BLaER1 treated with 17β-estradiol and CSF1 and Interleukin-3, amounts not matched to agents 10 nM and 100 nM (cell line): ENCODE data around the gene LCN12.
A peak's percentile ranks its signal among the peaks of the same experiment; 100 is the strongest.
"Not testable (repeated sequence)": the region's sequence is repeated elsewhere in the genome, so short reads cannot be mapped to it uniquely, and the experiment has no call there.

Experiments used
- H3K27ac ChIP-seq, 11 experiments: shearing (Covaris generic); formaldehyde crosslinking; 2 replicates each; pipeline ENCODE4 v1.8.1; 2022
- H3K27me3 ChIP-seq, 11 experiments: shearing (Covaris generic); formaldehyde crosslinking; 2 replicates each; pipeline ENCODE4 v1.8.1; 2022
- H3K36me3 ChIP-seq, 11 experiments: shearing (Covaris generic); formaldehyde crosslinking; 2 replicates each; pipeline ENCODE4 v1.8.1; 2022
- H3K4me1 ChIP-seq, 10 experiments: shearing (Covaris generic); formaldehyde crosslinking; 2 replicates each; pipeline ENCODE4 v1.8.1; 2022
- H3K4me2 ChIP-seq, 11 experiments: shearing (Covaris generic); formaldehyde crosslinking; 2 replicates each; pipeline ENCODE4 v1.8.1; 2022
- H3K4me3 ChIP-seq, 10 experiments: shearing (Covaris generic); formaldehyde crosslinking; 2 replicates each; pipeline ENCODE4 v1.8.1; 2022
- H3K9ac ChIP-seq, 11 experiments: shearing (Covaris generic); formaldehyde crosslinking; 2 replicates each; pipeline ENCODE4 v1.8.1; 2022
- H3K9me3 ChIP-seq, 11 experiments: shearing (Covaris generic); formaldehyde crosslinking; replicated peaks in 1 of 11; 2 replicates each; pipeline ENCODE4 v1.8.1; 2022
- H4K20me1 ChIP-seq, 11 experiments: shearing (Covaris generic); formaldehyde crosslinking; 2 replicates each; pipeline ENCODE4 v1.8.1; 2022
- Cebpa-rat ChIP-seq, 11 experiments: shearing (Covaris generic); IDR thresholded peaks; 2 replicates each; pipeline ENCODE4 v1.8.1; 2022

Gene LCN12

GRCh38 chr9:136997371-136997770 lies 45.3 kb downstream of the LCN12 start:
- Histone ChIP-seq H3K4me1 (peaks cover 68 to 96% (median 85%) of the 10 kb centered on the region in 10 experiments), H3K9ac (peak overlapping the region in 7 of 11 experiments; percentile 27 to 58 (median 51); a peak in 15 of 22 replicates), H3K4me2 (peak overlapping the region; percentile 81 to 93 (median 89)), H3K9me3 (no peaks in the 10 kb centered on the region), H3K27ac (peak overlapping the region in 8 of 11 experiments; percentile 38 to 89 (median 78); a peak in 14 of 22 replicates), H3K27me3 (no peaks in the 10 kb centered on the region; a peak in 1 of 22 replicates), H3K4me3 (no peak overlapping the region), H3K36me3 (peaks cover 0 to 19% (median 8%) of the 10 kb centered on the region in 11 experiments; a peak in 10 of 22 replicates), H4K20me1 (peaks cover 0 to 32% (median 11%) of the 10 kb centered on the region in 11 experiments; a peak in 14 of 22 replicates)
- no peak for TF ChIP-seq Cebpa-rat (IDR thresholded peaks at IDR 0.05)

GRCh38 chr9:136997830-136998234 lies 45.8 kb downstream of the LCN12 start:
- peaks cover 0 to 19% (median 8%) of the 10 kb centered on the region in 11 experiments; a peak in 10 of 22 replicates for H3K36me3 ChIP-seq
- peak overlapping the region in 9 of 11 experiments; percentile 10 to 89 (median 76); a peak in 16 of 22 replicates for H3K27ac ChIP-seq
- H3K4me3 ChIP-seq: no peak overlapping the region
- H4K20me1 ChIP-seq: peaks cover 0 to 29% (median 9%) of the 10 kb centered on the region in 11 experiments; a peak in 14 of 22 replicates
- H3K4me1 ChIP-seq: peaks cover 65 to 98% (median 82%) of the 10 kb centered on the region in 10 experiments
- peak overlapping the region in 8 of 11 experiments; percentile 3 to 58 (median 48); a peak in 15 of 22 replicates for H3K9ac ChIP-seq
- H3K27me3 ChIP-seq: no peaks in the 10 kb centered on the region; a peak in 1 of 22 replicates
- no peaks in the 10 kb centered on the region for H3K9me3 ChIP-seq
- TF ChIP-seq Cebpa-rat (IDR thresholded peaks at IDR 0.05): no peak
- H3K4me2 ChIP-seq: peak overlapping the region; percentile 81 to 93 (median 89)

- Histone ChIP-seq H3K27ac (peak overlapping the region; percentile 20 to 89 (median 76); a peak in 20 of 22 replicates), H3K36me3 (peaks cover 0 to under 1% (median 0%) of the 10 kb centered on the region in 11 experiments; a peak in 1 of 22 replicates), H3K27me3 (no peaks in the 10 kb centered on the region; a peak in 1 of 22 replicates), H3K9ac (peak overlapping the region; percentile 32 to 73 (median 60); a peak in 20 of 22 replicates), H3K9me3 (peaks cover 5 to 11% (median 10%) of the 10 kb centered on the region in 11 experiments; a peak in 19 of 22 replicates), H4K20me1 (peaks cover 0 to 12% (median 0%) of the 10 kb centered on the region in 11 experiments; a peak in 5 of 22 replicates), H3K4me2 (peak overlapping the region; percentile 51 to 92 (median 85)), H3K4me3 (peak overlapping the region in 3 of 10 experiments; percentile 15 to 38 (median 18); a peak in 3 of 20 replicates), H3K4me1 (peaks cover 53 to 82% (median 68%) of the 10 kb centered on the region in 10 experiments)
- TF ChIP-seq Cebpa-rat (IDR thresholded peaks at IDR 0.05): peak in 5 of 11 experiments; percentile 26 to 56 (median 39); a peak in 5 of 22 replicates
Measured at GRCh38 chr9:137000177-137000930, 48.3 kb downstream of the LCN12 start.

GRCh38 chr9:137001857-137002645 lies 50.0 kb downstream of the LCN12 start:
- peak overlapping the region in 6 of 11 experiments; percentile 7 to 90 (median 58); a peak in 6 of 22 replicates for H3K4me2 ChIP-seq
- TF ChIP-seq Cebpa-rat (IDR thresholded peaks at IDR 0.05): no peak
- peak overlapping the region in 4 of 11 experiments; percentile 13 to 85 (median 60); a peak in 5 of 22 replicates for H3K27ac ChIP-seq
- H3K36me3 ChIP-seq: no peaks in the 10 kb centered on the region; a peak in 1 of 22 replicates
- no peaks in the 10 kb centered on the region; a peak in 1 of 22 replicates for H3K27me3 ChIP-seq
- H3K4me1 ChIP-seq: peaks cover 48 to 82% (median 64%) of the 10 kb centered on the region in 10 experiments
- H4K20me1 ChIP-seq: no peaks in the 10 kb centered on the region
- peaks cover 6 to 16% (median 12%) of the 10 kb centered on the region in 11 experiments; a peak in 19 of 22 replicates for H3K9me3 ChIP-seq
- H3K4me3 ChIP-seq: no peak overlapping the region
- 0 out of 22 replicates have a peak overlapping the region, but pooled peaks of 1 of the 11 experiments have one; percentile 28 for H3K9ac ChIP-seq

GRCh38 chr9:137002646-137003041 lies 50.6 kb downstream of the LCN12 start:
- Histone ChIP-seq H3K27me3 (no peaks in the 10 kb centered on the region), H3K4me1 (peaks cover 42 to 80% (median 60%) of the 10 kb centered on the region in 10 experiments), H3K4me2 (peak overlapping the region in 2 of 11 experiments; percentile 18 to 22; a peak in 1 of 22 replicates), H3K4me3 (no peak overlapping the region), H3K27ac (peak overlapping the region in 3 of 11 experiments; percentile 5 to 32 (median 26); a peak in 1 of 22 replicates), H3K9me3 (peaks cover 6 to 16% (median 12%) of the 10 kb centered on the region in 11 experiments; a peak in 19 of 22 replicates), H4K20me1 (0 out of 22 replicates have a peak, but pooled peaks cover 0 to 4% (median 0%) of the 10 kb centered on the region in 11 experiments), H3K9ac (no peak overlapping the region), H3K36me3 (peaks cover 0 to 4% (median 0%) of the 10 kb centered on the region in 11 experiments; a peak in 9 of 22 replicates)
- TF ChIP-seq Cebpa-rat (IDR thresholded peaks at IDR 0.05): no peak

GRCh38 chr9:137004285-137004684 lies 52.2 kb downstream of the LCN12 start:
- H3K27ac ChIP-seq, H3K27me3 ChIP-seq, H3K9ac ChIP-seq, H3K4me2 ChIP-seq, H3K4me3 ChIP-seq: not testable (repeated sequence)
- Histone ChIP-seq H3K4me1 (peaks cover 26 to 72% (median 49%) of the 10 kb centered on the region in 10 experiments), H3K9me3 (peaks cover 6 to 16% (median 12%) of the 10 kb centered on the region in 11 experiments; a peak in 19 of 22 replicates), H4K20me1 (peaks cover 0 to 11% (median 0%) of the 10 kb centered on the region in 11 experiments; a peak in 1 of 22 replicates), H3K36me3 (peaks cover 0 to 12% (median 3%) of the 10 kb centered on the region in 11 experiments; a peak in 10 of 22 replicates)
